ENCODE measurements around the gene PVALEF.
A peak's percentile ranks its signal among the peaks of the same experiment; 100 is the strongest.

The PVALEF gene

GRCh38 chr17:81165246-81166032 is at the start of gene PVALEF:
Gene PVALEF (plus strand): TSS chr17:81165507. CDS start chr17:81181227, 15,720 bp downstream.
- DNase-seq: no peak

GRCh38 chr17:81115749-81116464 is 49.4 kb upstream of the PVALEF start:
- no peak for DNase-seq

DNA sequence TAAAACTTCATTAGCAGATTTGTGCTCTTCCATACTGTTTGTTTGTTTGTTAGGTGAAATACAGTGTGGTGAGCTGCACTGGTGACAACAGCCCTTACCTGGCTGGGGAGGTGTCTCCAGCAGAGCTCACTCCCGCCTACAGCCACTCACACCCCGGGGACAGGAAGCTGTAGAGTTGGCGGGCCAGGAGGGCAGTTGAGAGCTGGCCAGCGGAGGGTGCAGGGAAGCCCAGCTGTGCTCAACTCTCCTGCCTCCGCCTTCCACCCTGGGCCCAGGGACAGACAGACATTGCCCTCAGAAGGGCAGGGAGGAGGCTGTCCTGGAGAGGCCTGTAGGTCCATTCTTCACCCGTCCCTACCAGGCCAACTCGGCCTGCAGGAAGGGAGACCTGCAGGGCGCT is 48.6 kb upstream of the PVALEF start:
- no peak for DNase-seq

GRCh38 chr17:81117672-81118198 is 47.6 kb upstream of the PVALEF start:
- DNase-seq: no peak

DNA sequence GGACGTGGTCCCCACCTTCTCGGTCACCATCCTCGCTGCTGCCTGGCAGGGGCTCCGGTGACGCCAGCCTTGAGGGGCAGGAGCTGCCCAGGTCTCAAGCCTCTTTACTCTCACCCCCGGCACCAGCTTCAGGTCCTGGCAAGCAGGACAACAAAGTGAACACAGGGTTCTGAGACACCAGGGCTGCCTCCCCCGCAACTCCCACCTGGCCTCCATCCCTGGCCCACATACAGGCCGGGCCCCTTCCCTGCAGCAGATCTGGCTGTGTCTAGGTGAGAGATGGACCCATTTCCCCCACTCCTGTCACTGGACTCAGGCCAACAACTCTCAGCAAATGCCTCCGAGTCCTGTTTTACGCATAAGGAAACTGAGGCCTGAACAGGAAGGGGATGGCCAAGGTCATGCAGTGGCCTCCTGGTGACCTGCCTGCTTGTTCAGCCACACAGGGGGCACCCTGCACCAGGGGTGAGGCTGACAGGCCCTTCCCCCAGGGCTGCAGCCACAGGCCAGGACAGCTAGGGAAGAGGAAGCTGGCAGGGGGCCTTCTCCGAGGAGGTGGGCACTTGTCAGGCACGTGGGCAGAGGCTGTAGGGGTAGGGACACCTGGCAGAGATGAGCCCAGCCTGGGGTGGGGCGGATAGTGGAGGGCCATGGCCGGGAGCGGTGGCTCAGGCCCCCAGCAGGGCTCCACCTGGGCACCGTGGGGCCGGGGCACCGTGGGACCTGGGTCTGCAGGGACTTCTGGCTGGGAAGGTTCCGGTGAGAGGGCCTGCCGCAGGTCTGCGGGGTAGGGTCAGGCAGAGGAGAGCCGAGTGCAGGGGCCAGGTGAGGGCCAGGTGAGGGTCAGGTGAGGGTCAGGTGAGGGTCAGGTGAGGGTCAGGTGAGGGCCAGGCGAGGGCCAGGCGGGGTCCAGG is 46.7 kb upstream of the PVALEF start:
- no peak for DNase-seq

DNA sequence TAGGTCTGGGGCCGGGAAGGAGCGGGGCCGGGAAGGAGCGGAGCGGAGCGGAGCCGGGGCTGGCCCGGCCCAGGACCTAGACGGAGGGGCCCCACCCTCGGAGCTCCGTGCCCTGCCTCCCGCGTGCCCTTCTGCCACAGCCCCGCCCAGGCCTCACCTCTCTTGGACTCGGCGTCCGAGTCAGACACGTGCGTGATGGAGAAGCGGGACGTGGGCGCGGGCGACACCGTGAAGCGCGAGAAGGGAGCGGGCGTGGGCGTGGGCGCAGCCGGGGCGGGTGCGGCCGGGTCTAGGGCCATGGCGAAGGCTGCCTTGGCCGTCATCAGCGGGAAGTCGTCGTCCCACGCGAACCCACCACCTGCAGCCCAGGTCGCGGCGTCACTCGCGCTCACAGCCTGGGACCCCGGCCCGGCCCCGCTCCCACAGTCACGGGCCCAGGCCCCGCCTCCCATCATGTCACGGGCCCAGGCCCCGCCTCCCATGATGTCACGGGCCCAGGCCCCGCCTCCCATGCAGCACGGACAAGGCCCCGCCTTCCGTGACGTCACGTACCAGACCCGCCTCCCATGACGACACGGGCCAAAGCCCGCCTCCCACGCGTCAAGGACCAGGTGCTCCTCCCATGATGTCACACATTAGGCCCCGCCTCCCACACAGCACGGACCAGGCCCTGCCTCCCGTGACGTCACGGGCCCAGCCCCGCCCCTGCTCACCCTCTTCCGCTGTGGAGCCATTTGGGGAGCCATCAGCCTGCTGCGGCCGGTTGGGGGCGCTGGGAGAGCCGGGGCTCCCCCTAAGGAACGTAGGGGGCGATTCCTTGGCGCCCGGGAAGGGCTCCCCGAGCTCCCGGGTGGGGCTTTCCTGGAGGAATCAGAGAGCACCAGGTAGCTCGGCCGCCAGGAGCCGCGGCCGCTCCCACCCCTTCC is 45.8 kb upstream of the PVALEF start:
- DNase-seq: peak; percentile 90

DNA sequence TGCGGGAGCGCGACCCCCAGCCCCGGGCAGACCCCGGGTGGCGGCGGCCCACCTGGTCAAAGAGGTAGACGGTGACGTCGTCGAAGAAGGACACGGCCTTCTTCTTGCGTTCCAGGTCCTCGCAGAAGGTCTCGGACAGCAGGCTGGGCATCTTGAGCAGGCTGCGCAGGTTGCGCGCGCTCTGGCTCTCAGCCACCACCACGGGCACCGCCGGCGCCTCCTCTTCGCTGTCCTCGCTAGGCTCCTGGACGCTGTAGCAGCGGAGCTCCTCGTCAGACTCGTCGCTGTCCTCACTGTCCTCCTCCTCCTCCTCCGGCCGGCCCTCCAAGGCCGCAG is 45.2 kb upstream of the PVALEF start:
- DNase-seq: no peak

- DNase-seq: no peak
These were observed 44.3 kb upstream of the PVALEF start for GRCh38 chr17:81120695-81121621.

GRCh38 chr17:81121841-81122733 is 43.2 kb upstream of the PVALEF start:
- no peak for DNase-seq

- no peak for DNase-seq
These were observed 42.0 kb upstream of the PVALEF start for GRCh38 chr17:81123052-81124048.

- DNase-seq: no peak
These were observed 40.9 kb upstream of the PVALEF start for GRCh38 chr17:81124377-81124776.

DNA sequence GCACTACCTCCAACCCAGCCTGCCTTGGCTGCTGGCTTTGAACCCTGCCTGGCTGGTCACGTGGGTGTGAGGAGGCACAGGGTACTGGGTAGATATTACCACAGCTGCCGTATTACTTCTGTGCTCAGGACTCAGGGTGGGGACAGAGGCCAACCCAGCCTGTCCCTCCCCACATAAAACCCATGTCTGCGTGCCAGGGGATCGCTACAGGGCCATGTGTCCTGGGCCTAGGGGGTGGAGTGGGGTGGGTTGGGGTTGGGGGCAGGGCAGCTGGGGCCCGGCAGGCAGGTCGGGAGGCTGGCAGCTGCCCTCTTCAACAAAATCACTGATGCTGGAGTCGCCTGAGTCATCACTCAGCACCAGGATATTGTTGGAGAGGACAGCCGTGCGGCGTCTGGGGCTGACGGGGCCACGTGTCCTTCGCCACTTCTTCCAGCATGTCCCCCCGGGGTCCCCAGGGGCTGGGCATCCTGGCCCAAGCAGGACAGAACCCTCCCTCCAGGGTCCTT is 39.7 kb upstream of the PVALEF start:
- DNase-seq: no peak

- DNase-seq: no peak
These were observed 38.8 kb upstream of the PVALEF start for GRCh38 chr17:81126281-81127132.

DNA sequence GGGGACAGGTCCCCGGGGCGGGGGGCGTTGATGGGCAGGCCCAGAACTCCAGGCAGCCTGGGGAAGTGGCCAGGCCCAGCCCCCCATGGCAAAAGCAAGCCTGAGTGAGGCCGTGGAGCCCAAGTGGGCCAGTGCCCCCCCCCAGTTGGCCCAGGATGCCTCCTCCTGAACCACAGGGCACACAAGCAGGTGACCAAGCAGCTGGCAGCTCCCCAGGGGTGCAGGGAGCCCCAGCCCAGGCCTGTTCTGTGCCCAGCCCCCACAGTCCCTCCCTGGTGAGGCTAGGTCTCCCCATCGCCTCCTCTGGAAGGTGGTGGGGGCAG is 38.2 kb upstream of the PVALEF start:
- DNase-seq: no peak

DNA sequence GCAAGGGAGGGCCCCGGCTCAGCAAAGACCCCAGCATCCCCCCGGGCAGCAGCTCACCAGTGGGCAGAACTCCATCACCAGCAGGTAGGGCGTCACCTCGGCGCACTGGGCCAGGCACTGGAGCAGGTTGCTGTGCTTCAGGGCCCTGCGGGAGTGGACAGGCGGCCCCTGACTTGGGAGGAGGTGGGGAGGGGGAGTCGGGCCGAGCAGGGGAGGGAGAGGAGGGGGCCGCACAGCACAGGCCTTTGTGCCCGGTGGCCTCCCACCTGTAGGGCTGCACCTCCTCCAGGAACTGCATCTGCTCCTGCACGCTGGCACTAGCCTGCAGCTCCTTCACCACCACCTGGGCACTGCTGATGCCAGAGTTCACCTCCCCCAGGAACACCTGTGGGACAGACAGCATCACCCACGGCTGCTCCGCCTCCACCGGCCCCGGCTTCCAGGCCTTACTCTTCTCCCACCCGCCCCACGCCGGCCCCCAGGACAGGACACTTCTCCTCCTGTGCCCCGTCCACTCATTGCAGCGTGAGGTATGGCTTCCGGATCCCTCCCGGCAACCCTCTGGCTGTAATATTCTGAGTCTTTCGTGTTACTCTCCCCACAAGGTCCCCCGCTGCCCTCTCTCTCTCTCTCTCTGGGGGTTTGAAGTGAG is 37.7 kb upstream of the PVALEF start:
- no peak for DNase-seq

DNA sequence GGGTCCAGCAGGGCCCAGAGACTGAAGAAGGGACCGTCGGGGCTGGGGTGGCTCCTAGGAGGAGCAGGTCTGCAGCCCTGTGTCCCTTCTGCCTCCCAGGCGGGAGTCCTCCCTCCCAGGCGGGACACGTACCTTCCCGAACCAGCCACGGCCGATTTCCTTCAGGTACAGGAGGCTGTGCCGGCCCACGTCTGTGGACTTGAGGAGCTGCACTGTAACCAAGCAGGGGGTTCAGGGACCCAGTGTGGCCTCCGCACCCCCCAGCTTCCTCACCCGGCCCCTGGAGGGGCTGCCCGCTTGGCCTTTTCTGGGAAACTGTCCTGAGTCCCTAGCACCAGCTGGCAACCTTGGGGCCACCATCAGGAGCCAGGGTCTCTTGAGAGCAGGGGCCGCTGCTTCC is 37.0 kb upstream of the PVALEF start:
- no peak for DNase-seq

DNA sequence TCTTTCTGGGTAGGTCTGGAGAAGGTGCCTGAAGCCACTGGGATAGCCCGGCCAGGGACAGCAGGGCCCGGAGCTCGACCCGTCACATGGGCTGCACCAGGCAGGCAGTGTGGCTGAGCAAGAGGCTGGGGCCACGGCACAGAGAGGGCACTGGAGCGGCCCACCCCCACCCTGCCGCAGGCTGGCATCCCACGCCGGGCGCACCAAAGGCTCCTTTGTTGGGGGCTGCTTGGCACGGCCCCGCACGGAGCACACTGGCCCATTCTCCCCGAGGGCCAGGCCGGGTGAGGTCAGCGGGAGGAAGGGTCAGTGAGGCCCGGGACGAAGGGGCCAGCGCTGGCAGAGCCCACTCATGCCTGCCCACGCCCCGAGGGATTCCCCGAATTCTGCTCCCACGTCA is 36.5 kb upstream of the PVALEF start:
- DNase-seq: no peak
